H1 (cell line): Measurements from ENCODE around the gene GZMM. TPM values are rescaled to one million over a fixed set of nuclear protein-coding genes. Genes with fewer than 3 reads are reported as not detected.

Experiments
- CTCF ChIA-PET: fragments of 300-600 bp; sonication (Branson Sonifier 250); formaldehyde crosslinking; loops from one replicate; lab custom pipeline; 2021; ENCODE audit not compliant: partially characterized antibody; lab: Charles Lee
- POLR2A ChIA-PET: fragments of 300-600 bp; sonication (Branson Sonifier 250); formaldehyde crosslinking; loops from one replicate; lab custom pipeline; 2021; ENCODE audit warnings: inconsistent platforms; ENCODE audit not compliant: partially characterized antibody; lab: Charles Lee
- DNase-seq, 2 experiments: peaks; one replicate each; pipeline versions ENCODE4 v3.0.0 to v3.0.0-alpha.2; 2010 to 2022; ENCODE audit warnings: low spot score in 2 of 2, low read depth in 1 of 2, mixed read lengths in 1 of 2
- FAIRE-seq: peaks from 2 replicates; lab custom pipeline; 2011; peaks lifted over from hg19 to GRCh38; lab: Jason Lieb, UNC
- H2AFZ ChIP-seq: 2 replicates; pipeline ENCODE4 v1.8.1; 2012; ENCODE audit warnings: low read length, inconsistent platforms
- H2AK5ac ChIP-seq: 2 replicates; pipeline ENCODE4 v1.6.1; 2013; ENCODE audit warnings: low read depth, low read length
- H2BK120ac ChIP-seq: replicated peaks from 2 replicates; pipeline ENCODE3; 2013; ENCODE audit warnings: low read depth, low read length, inconsistent platforms
- H2BK12ac ChIP-seq: 2 replicates; pipeline ENCODE4 v1.6.1; 2013; ENCODE audit warnings: low read depth, low read length
- H2BK15ac ChIP-seq: 2 replicates; pipeline ENCODE4 v1.6.1; 2013; ENCODE audit warnings: low read length
- H2BK20ac ChIP-seq: 2 replicates; pipeline ENCODE4 v1.6.1; 2013; ENCODE audit warnings: low read length
- H2BK5ac ChIP-seq: 2 replicates; pipeline ENCODE4 v1.6.1; 2013; ENCODE audit warnings: low read depth, low read length
- H3K14ac ChIP-seq: 2 replicates; pipeline ENCODE4 v1.6.1; 2013; ENCODE audit warnings: inconsistent platforms; ENCODE audit not compliant: insufficient read length
- H3K18ac ChIP-seq: 2 replicates; pipeline ENCODE4 v1.6.1; 2013; ENCODE audit warnings: low read length; ENCODE audit errors: extremely low read depth
- H3K23ac ChIP-seq: 2 replicates; pipeline ENCODE4 v1.6.1; 2013; ENCODE audit warnings: inconsistent platforms; ENCODE audit not compliant: insufficient read length
- H3K23me2 ChIP-seq: 2 replicates; pipeline ENCODE4 v1.6.1; 2013; ENCODE audit warnings: low read depth, low read length
- H3K27ac ChIP-seq: 2 replicates; pipeline ENCODE4 v1.6.1; 2011; ENCODE audit warnings: low read depth, low read length, inconsistent platforms
- H3K27me3 ChIP-seq, 4 experiments: replicated peaks in 1 of 4; 1 replicate in 1 of 4; 2 replicates in 3 of 4; pipeline versions ENCODE4 v1.6.1 to v1.8.1; 2011 to 2013; ENCODE audit warnings: low read length in 3 of 4, mild to moderate bottlenecking in 3 of 4, inconsistent platforms in 2 of 4, mixed read lengths in 2 of 4, moderate library complexity in 1 of 4; ENCODE audit not compliant: control insufficient read depth in 3 of 4, insufficient read depth in 3 of 4; ENCODE audit errors: extremely low read depth in 1 of 4
- H3K36me3 ChIP-seq, 4 experiments: 2 replicates each; pipeline versions ENCODE4 v1.6.1 to v1.8.1; 2011 to 2013; ENCODE audit warnings: mild to moderate bottlenecking in 4 of 4, low read length in 3 of 4, moderate library complexity in 2 of 4, control low read depth in 1 of 4, inconsistent platforms in 1 of 4; ENCODE audit not compliant: insufficient read depth in 4 of 4, control insufficient read depth in 2 of 4
- H3K4ac ChIP-seq: replicated peaks from 2 replicates; pipeline ENCODE3; 2013; ENCODE audit warnings: low read length, low read depth, mixed read lengths, inconsistent platforms; ENCODE audit not compliant: insufficient read length
- H3K4me1 ChIP-seq, 4 experiments: replicated peaks in 1 of 4; 1 replicate in 1 of 4; 2 replicates in 3 of 4; pipeline versions ENCODE4 v1.6.1 to v1.8.1; 2011 to 2013; ENCODE audit warnings: low read length in 3 of 4, inconsistent platforms in 2 of 4, mixed read lengths in 1 of 4; ENCODE audit not compliant: insufficient read depth in 4 of 4, control insufficient read depth in 3 of 4
- H3K4me2 ChIP-seq, 2 experiments: 2 replicates each; pipeline versions ENCODE4 v1.6.1 to v1.8.1; 2011 to 2013; ENCODE audit warnings: low read depth in 2 of 2, low read length in 2 of 2, control low read depth in 1 of 2, inconsistent platforms in 1 of 2, mild to moderate bottlenecking in 1 of 2; ENCODE audit not compliant: insufficient read depth in 1 of 2
- H3K4me3 ChIP-seq, 4 experiments: fragments of 200-600, 300-600 bp in 1 of 4; sonication (generic), shearing (Covaris generic), sonication (Bioruptor Twin) in 1 of 4; 2 replicates each; pipeline versions ENCODE4 v1.5.1 to v1.8.1; 2011 to 2016; ENCODE audit warnings: low read length in 4 of 4, low read depth in 3 of 4, control low read depth in 2 of 4, inconsistent platforms in 2 of 4, mild to moderate bottlenecking in 2 of 4, mixed read lengths in 1 of 4, moderate library complexity in 1 of 4; ENCODE audit not compliant: insufficient read depth in 2 of 4; ENCODE audit errors: extremely low read depth in 1 of 4
- H3K56ac ChIP-seq: replicated peaks from 2 replicates; pipeline ENCODE3; 2013; ENCODE audit warnings: low read depth, mild to moderate bottlenecking, mixed read lengths, low read length, inconsistent platforms; ENCODE audit not compliant: insufficient read length
- H3K79me1 ChIP-seq: 2 replicates; pipeline ENCODE4 v1.6.1; 2013; ENCODE audit warnings: low read depth, low read length, control low read depth
- H3K79me2 ChIP-seq, 2 experiments: 2 replicates each; pipeline versions ENCODE4 v1.6.1 to v1.8.1; 2012 to 2013; ENCODE audit warnings: low read length in 2 of 2, mild to moderate bottlenecking in 2 of 2, inconsistent platforms in 1 of 2; ENCODE audit not compliant: insufficient read depth in 2 of 2, control insufficient read depth in 1 of 2
- H3K9ac ChIP-seq, 4 experiments: replicated peaks in 1 of 4; 1 replicate in 1 of 4; 2 replicates in 3 of 4; pipeline versions ENCODE4 v1.6.1 to v1.8.1; 2011 to 2013; ENCODE audit warnings: low read depth in 3 of 4, low read length in 3 of 4, control low read depth in 2 of 4, mild to moderate bottlenecking in 2 of 4, moderate library complexity in 2 of 4, inconsistent platforms in 1 of 4; ENCODE audit errors: extremely low read depth in 1 of 4
- H3K9me3 ChIP-seq, 2 experiments: 2 replicates each; pipeline versions ENCODE4 v1.6.1 to v1.8.1; 2012 to 2013; ENCODE audit warnings: mild to moderate bottlenecking in 2 of 2, moderate library complexity in 2 of 2, control low read depth in 1 of 2, inconsistent platforms in 1 of 2, low read depth in 1 of 2, low read length in 1 of 2, mixed read lengths in 1 of 2; ENCODE audit not compliant: insufficient read depth in 2 of 2
- H4K20me1 ChIP-seq, 2 experiments: replicated peaks in 1 of 2; 2 replicates each; pipeline versions ENCODE3 to v1.8.1; 2011 to 2013; ENCODE audit warnings: inconsistent platforms in 2 of 2, low read length in 2 of 2, mild to moderate bottlenecking in 1 of 2; ENCODE audit not compliant: insufficient read depth in 2 of 2, control insufficient read depth in 1 of 2
- H4K5ac ChIP-seq: 2 replicates; pipeline ENCODE4 v1.6.1; 2013; ENCODE audit warnings: low read length, low read depth, mixed read lengths, inconsistent platforms; ENCODE audit not compliant: insufficient read length
- H4K8ac ChIP-seq: 2 replicates; pipeline ENCODE4 v1.8.0; 2013; ENCODE audit warnings: mild to moderate bottlenecking, moderate library complexity, low read length, inconsistent platforms; ENCODE audit not compliant: insufficient read depth; ENCODE audit errors: extremely low read depth
- H4K91ac ChIP-seq: replicated peaks from 2 replicates; pipeline ENCODE3; 2013; ENCODE audit warnings: low read length, mixed read lengths, inconsistent platforms; ENCODE audit not compliant: insufficient read length
- E2F6 ChIP-seq: IDR thresholded peaks from 2 replicates; pipeline ENCODE4 v1.6.1; 2012; ENCODE audit warnings: inconsistent platforms
- HDAC2 ChIP-seq, 2 experiments: fragments of 300-600 bp in 1 of 2; sonication (generic) in 1 of 2; IDR thresholded peaks; 2 replicates each; pipeline ENCODE4 v1.6.1; 2011 to 2012; ENCODE audit warnings: low read depth in 2 of 2, low read length in 2 of 2, mild to moderate bottlenecking in 2 of 2, moderate library complexity in 2 of 2, borderline replicate concordance in 1 of 2, inconsistent platforms in 1 of 2
- JUN ChIP-seq: IDR thresholded peaks from 2 replicates; pipeline ENCODE4 v1.6.1; 2011; ENCODE audit warnings: low read depth, mild to moderate bottlenecking, improper control_type of control experiment, low read length
- KDM4A ChIP-seq: IDR thresholded peaks from one replicate; pipeline ENCODE4 v1.7.1; 2012; ENCODE audit warnings: low read depth, mild to moderate bottlenecking, moderate library complexity, low read length, inconsistent platforms; ENCODE audit not compliant: severe bottlenecking
- POLR2AphosphoS5 ChIP-seq: IDR thresholded peaks from 2 replicates; pipeline ENCODE4 v1.6.1; 2011; ENCODE audit warnings: low read depth, low read length
- RAD21 ChIP-seq, 2 experiments: IDR thresholded peaks in 1 of 2; conservative IDR thresholded peaks in 1 of 2; 2 replicates each; pipeline ENCODE4 v1.6.1; 2011; ENCODE audit warnings: low read depth in 2 of 2, low read length in 2 of 2, improper control_type of control experiment in 1 of 2, inconsistent platforms in 1 of 2, mild to moderate bottlenecking in 1 of 2, moderate library complexity in 1 of 2
- SIN3A ChIP-seq, 2 experiments: IDR thresholded peaks in 1 of 2; conservative IDR thresholded peaks in 1 of 2; 2 replicates each; pipeline ENCODE4 v1.6.1; 2011 to 2012; ENCODE audit warnings: low read length in 2 of 2, improper control_type of control experiment in 1 of 2, low read depth in 1 of 2, mild to moderate bottlenecking in 1 of 2
- SP4 ChIP-seq: IDR thresholded peaks from 2 replicates; pipeline ENCODE4 v1.6.1; 2012; ENCODE audit warnings: low read length, inconsistent platforms
- TAF7 ChIP-seq: optimal IDR thresholded peaks from 2 replicates; pipeline ENCODE3; 2011; ENCODE audit warnings: low read depth, mild to moderate bottlenecking, inconsistent platforms, low read length, moderate library complexity, borderline replicate concordance
- USF2 ChIP-seq: IDR thresholded peaks from 2 replicates; pipeline ENCODE4 v1.6.1; 2011; ENCODE audit warnings: low read length, improper control_type of control experiment
- WGBS, 2 experiments: shearing (Covaris generic) in 1 of 2; methylation state at CpG; one replicate each; pipeline versions ENCODE4 v1.1.6 to v1.1.7; 2013 to 2015; ENCODE audit warnings: low lambda C conversion rate in 2 of 2, mixed read lengths in 2 of 2, inconsistent platforms in 1 of 2, low coverage in 1 of 2, missing lambda C conversion rate in 1 of 2; ENCODE audit not compliant: insufficient replicate concordance in 2 of 2, insufficient coverage in 1 of 2, insufficient read length in 1 of 2; ENCODE audit errors: extremely low coverage in 1 of 2, missing lambda C conversion rate in 1 of 2; 5-methylcytosine and 5-hydroxymethylcytosine counted together
- polyA plus RNA-seq, 7 experiments: library from polyadenylated mRNA; depleted of rRNA in 3 of 7; stranded (reverse) in 5 of 7; unstranded in 2 of 7; fragments of >200 nt in 5 of 7; fragments of 200-250 nt in 2 of 7; gene quantifications; 1 replicate in 5 of 7; 2 replicates in 1 of 7; 4 replicates in 1 of 7; pipeline versions ENCODE4 v1.2.1 to v1.2.3, GENCODE V29; 2011 to 2013; ENCODE audit warnings: missing spikeins in 2 of 7, mixed read lengths in 2 of 7
- total RNA-seq: library from RNA; stranded (reverse); fragmentation: NEBNext Ultra II Directional; extraction: Animal tissue kit (Norgen Biotek cat#: 25700); gene quantifications from 2 replicates; pipeline ENCODE4 v1.2.1, GENCODE V29; 2021

The GZMM gene
- total and polyA plus RNA-seq, 2 of the 8 experiments (the other 6 are each of a cell fraction or from before 2014, with no cell fraction given): 0.09 to 0.32 TPM

GRCh38 chr19:539429-540030 lies 4.3 kb upstream of the GZMM start:
- Histone ChIP-seq H4K91ac (no peak overlapping the region), H3K4me2 (no peak overlapping the region), H3K4me1 (no peaks in the 10 kb centered on the region; a peak in 1 of 7 replicates), H2BK120ac (no peak overlapping the region), H2BK5ac (no peak overlapping the region), H3K18ac (no peak overlapping the region), H3K27ac (no peak overlapping the region), H2BK12ac (no peak overlapping the region), H3K9me3 (no peaks in the 10 kb centered on the region), H3K79me1 (peaks cover 21% of the 10 kb centered on the region), H3K4me3 (no peak overlapping the region), H3K14ac (no peak overlapping the region), H4K8ac (no peak overlapping the region; the same call in 1 of the 2 replicates), H3K79me2 (peaks cover 0 to 12% of the 10 kb centered on the region in 2 experiments; a peak in 2 of 4 replicates), H3K23me2 (no peaks in the 10 kb centered on the region), H4K20me1 (peaks cover 10 to 32% of the 10 kb centered on the region in 2 experiments), H4K5ac (no peak overlapping the region), H3K27me3 (no peaks in the 10 kb centered on the region), H2AFZ (no peak overlapping the region), H3K56ac (no peak overlapping the region), H2AK5ac (no peak overlapping the region), H3K9ac (no peak overlapping the region), H2BK20ac (no peak overlapping the region), H3K4ac (no peak overlapping the region), H3K36me3 (peaks cover 8 to 49% (median 25%) of the 10 kb centered on the region in 4 experiments; a peak in 6 of 8 replicates), H2BK15ac (no peak overlapping the region), H3K23ac (no peak overlapping the region)
- ChIA-PET POLR2A (interaction anchor here (0.6 to 2.0 kb wide), 3 partner anchors 8 to 274 kb away, joined by 3 to 6 read pairs (median 3); no protein-coding TSS in a partner anchor), CTCF (no interaction called here)
- 89% methylated on average over 14 of the region's 30 CpGs; no CpG with 5 or more reads in 1 of the 2 experiments for WGBS, 2 experiments
- FAIRE-seq (no peak), DNase-seq (no peak)
- no peak for TF ChIP-seq E2F6
- TF ChIP-seq RAD21 (IDR thresholded peaks at IDR 0.05 in 1 of 2, conservative IDR thresholded peaks at IDR 0.05 in 1 of 2; ENCODE audit: low read depth in 2 of 2, low read length in 2 of 2): no peak
- TF ChIP-seq HDAC2 (IDR thresholded peaks at IDR 0.05; ENCODE audit: borderline replicate concordance in 1 of 2, low read depth in 2 of 2, low read length in 2 of 2): no peak
- no peak for TF ChIP-seq SIN3A (conservative IDR thresholded peaks at IDR 0.05 in 1 of 2, IDR thresholded peaks at IDR 0.05 in 1 of 2; ENCODE audit: low read depth in 1 of 2, low read length in 2 of 2)
- TF ChIP-seq POLR2AphosphoS5: no peak
- TF ChIP-seq KDM4A: no peak
- TF ChIP-seq USF2: no peak
- TF ChIP-seq JUN: no peak
- TF ChIP-seq SP4: no peak
- TF ChIP-seq TAF7: no peak
